ENCODE measurements around the gene TPSG1.
A peak's percentile ranks its signal among the peaks of the same experiment; 100 is the strongest.

Gene TPSG1

GRCh38 chr16:1184980-1185379, 40.1 kb downstream of the TPSG1 start:
- no peak for TF ChIP-seq ZFX (IDR thresholded peaks at IDR 0.05)
- no peak for TF ChIP-seq CTCF (conservative IDR thresholded peaks at IDR 0.05)
- H3K27ac ChIP-seq, result no peak overlapping the region

GRCh38 chr16:1184156-1184868, 40.8 kb downstream of the TPSG1 start:
- no peak for TF ChIP-seq ZFX (IDR thresholded peaks at IDR 0.05)
- TF ChIP-seq CTCF (conservative IDR thresholded peaks at IDR 0.05), result no peak; the same call in 1 of the 2 replicates

GRCh38 chr16:1182950-1183907, 41.8 kb downstream of the TPSG1 start:
- H3K27ac ChIP-seq, result peak overlapping the region; percentile 37; the same call in 1 of the 2 replicates
- TF ChIP-seq CTCF (conservative IDR thresholded peaks at IDR 0.05) (no peak), ZFX (IDR thresholded peaks at IDR 0.05) (no peak)

More at GRCh38 chr16:1184156-1184868, 40.8 kb downstream of the TPSG1 start:
- no peak overlapping the region for H3K27ac ChIP-seq

GRCh38 chr16:1182316-1182671, 42.8 kb downstream of the TPSG1 start:
- TF ChIP-seq ZFX (IDR thresholded peaks at IDR 0.05) (no peak), CTCF (conservative IDR thresholded peaks at IDR 0.05) (no peak)
- peak overlapping the region; percentile 37 for H3K27ac ChIP-seq

- peak overlapping the region; percentile 37 for H3K27ac ChIP-seq
Observed at GRCh38 chr16:1181404-1182315, 43.4 kb downstream of the TPSG1 start.

More at GRCh38 chr16:1181404-1182315, 43.4 kb downstream of the TPSG1 start:
- TF ChIP-seq CTCF (conservative IDR thresholded peaks at IDR 0.05) (no peak; the same call in 1 of the 2 replicates), ZFX (IDR thresholded peaks at IDR 0.05) (no peak)
